Osteoblast (primary cell): ENCODE measurements around the gene HOXD4. TPM values are rescaled to one million over a fixed set of nuclear protein-coding genes. Genes with fewer than 3 reads are reported as not detected.
A peak's percentile ranks its signal among the peaks of the same experiment; 100 is the strongest.

Experiments
- DNase-seq: peaks from one replicate; pipeline ENCODE4 v3.0.0; 2011; ENCODE audit warnings: low spot score, mixed read lengths; ENCODE audit not compliant: insufficient read length; ENCODE audit errors: missing footprints
- H2AFZ ChIP-seq: 2 replicates; pipeline ENCODE4 v1.6.0; 2011; ENCODE audit warnings: mild to moderate bottlenecking, low read length
- H3K27ac ChIP-seq: 2 replicates; pipeline ENCODE4 v1.5.1; 2011; ENCODE audit warnings: mild to moderate bottlenecking, low read depth, low read length, moderate library complexity
- H3K27me3 ChIP-seq: 2 replicates; pipeline ENCODE4 v1.6.0; 2012; ENCODE audit warnings: mild to moderate bottlenecking, control low read depth, inconsistent platforms, low read length, moderate library complexity; ENCODE audit not compliant: insufficient read depth
- H3K36me3 ChIP-seq: 2 replicates; pipeline ENCODE4 v1.5.1; 2011; ENCODE audit warnings: mild to moderate bottlenecking, low read length, control low read depth, moderate library complexity; ENCODE audit not compliant: insufficient read depth
- H3K4me1 ChIP-seq: 2 replicates; pipeline ENCODE4 v1.5.1; 2011; ENCODE audit warnings: mild to moderate bottlenecking, low read length, control low read depth, moderate library complexity; ENCODE audit not compliant: insufficient read depth
- H3K4me2 ChIP-seq: 2 replicates; pipeline ENCODE4 v1.6.0; 2011; ENCODE audit warnings: mild to moderate bottlenecking, low read length; ENCODE audit not compliant: insufficient read depth
- H3K4me3 ChIP-seq: fragments of 200-600 bp; sonication (generic); 3 replicates; pipeline ENCODE4 v1.5.1; 2012; ENCODE audit warnings: mild to moderate bottlenecking, low read length, inconsistent platforms; ENCODE audit not compliant: insufficient read depth
- H3K79me2 ChIP-seq: 2 replicates; pipeline ENCODE4 v1.6.0; 2012; ENCODE audit warnings: mild to moderate bottlenecking, low read length, control low read depth, inconsistent platforms; ENCODE audit not compliant: insufficient read depth
- H3K9me3 ChIP-seq: 2 replicates; pipeline ENCODE4 v1.5.1; 2011; ENCODE audit warnings: low read depth, low read length, control low read depth
- H4K20me1 ChIP-seq: 2 replicates; pipeline ENCODE4 v1.6.0; 2012; ENCODE audit warnings: mild to moderate bottlenecking, low read length, control low read depth; ENCODE audit not compliant: insufficient read depth
- total RNA-seq: library from RNA; depleted of rRNA; stranded (reverse); fragments of >200 nt; gene quantifications from 2 replicates; pipeline ENCODE4 v1.2.3, GENCODE V29; 2012
- TF ChIP-seq, protein P1 (sequence below): IDR thresholded peaks from 2 replicates; pipeline ENCODE4 v1.5.1; 2011; ENCODE audit warnings: mild to moderate bottlenecking, low read depth, low read length, moderate library complexity; ENCODE audit errors: extremely low read depth

Gene HOXD4
- total RNA-seq, 1 donor, result 0.36 TPM

DNA sequence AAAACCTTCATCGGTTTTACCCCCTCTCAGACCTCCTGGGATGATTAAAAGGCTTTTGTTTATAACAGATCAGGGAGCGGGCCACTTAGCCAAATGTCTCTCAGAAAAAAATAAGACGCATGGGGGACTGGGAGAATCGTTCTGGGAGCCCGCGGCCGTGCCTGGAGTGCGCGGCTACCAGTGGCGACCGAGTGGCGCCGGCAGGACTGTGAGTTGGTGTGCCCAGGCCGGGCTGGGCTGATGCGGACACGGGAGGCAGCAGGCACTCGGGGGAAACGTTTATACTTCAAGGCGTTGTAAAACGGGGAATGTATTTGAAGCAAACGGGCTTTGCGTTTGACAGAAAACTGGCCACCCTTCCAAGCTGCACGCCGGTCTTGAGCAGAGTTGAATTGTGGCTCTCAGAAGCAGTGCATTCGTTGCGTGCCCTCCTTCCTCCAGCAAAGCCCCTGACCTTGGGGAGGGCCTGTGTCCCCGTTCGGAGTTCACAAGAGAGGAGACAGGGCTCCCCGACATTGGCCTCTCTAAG lies 39.4 kb upstream of the HOXD4 start:
- peak; percentile 71 for DNase-seq
- Histone ChIP-seq H3K27me3 (peaks cover 91% of the 10 kb centered on the region), H3K9me3 (no peaks in the 10 kb centered on the region), H3K4me2 (no peak overlapping the region), H3K79me2 (no peaks in the 10 kb centered on the region), H2AFZ (no peak overlapping the region), H3K27ac (no peak overlapping the region), H3K36me3 (no peaks in the 10 kb centered on the region), H4K20me1 (no peaks in the 10 kb centered on the region), H3K4me3 (no peak overlapping the region), H3K4me1 (no peaks in the 10 kb centered on the region)
- TF ChIP-seq, protein P1, sequence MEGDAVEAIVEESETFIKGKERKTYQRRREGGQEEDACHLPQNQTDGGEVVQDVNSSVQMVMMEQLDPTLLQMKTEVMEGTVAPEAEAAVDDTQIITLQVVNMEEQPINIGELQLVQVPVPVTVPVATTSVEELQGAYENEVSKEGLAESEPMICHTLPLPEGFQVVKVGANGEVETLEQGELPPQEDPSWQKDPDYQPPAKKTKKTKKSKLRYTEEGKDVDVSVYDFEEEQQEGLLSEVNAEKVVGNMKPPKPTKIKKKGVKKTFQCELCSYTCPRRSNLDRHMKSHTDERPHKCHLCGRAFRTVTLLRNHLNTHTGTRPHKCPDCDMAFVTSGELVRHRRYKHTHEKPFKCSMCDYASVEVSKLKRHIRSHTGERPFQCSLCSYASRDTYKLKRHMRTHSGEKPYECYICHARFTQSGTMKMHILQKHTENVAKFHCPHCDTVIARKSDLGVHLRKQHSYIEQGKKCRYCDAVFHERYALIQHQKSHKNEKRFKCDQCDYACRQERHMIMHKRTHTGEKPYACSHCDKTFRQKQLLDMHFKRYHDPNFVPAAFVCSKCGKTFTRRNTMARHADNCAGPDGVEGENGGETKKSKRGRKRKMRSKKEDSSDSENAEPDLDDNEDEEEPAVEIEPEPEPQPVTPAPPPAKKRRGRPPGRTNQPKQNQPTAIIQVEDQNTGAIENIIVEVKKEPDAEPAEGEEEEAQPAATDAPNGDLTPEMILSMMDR, result no peak

DNA sequence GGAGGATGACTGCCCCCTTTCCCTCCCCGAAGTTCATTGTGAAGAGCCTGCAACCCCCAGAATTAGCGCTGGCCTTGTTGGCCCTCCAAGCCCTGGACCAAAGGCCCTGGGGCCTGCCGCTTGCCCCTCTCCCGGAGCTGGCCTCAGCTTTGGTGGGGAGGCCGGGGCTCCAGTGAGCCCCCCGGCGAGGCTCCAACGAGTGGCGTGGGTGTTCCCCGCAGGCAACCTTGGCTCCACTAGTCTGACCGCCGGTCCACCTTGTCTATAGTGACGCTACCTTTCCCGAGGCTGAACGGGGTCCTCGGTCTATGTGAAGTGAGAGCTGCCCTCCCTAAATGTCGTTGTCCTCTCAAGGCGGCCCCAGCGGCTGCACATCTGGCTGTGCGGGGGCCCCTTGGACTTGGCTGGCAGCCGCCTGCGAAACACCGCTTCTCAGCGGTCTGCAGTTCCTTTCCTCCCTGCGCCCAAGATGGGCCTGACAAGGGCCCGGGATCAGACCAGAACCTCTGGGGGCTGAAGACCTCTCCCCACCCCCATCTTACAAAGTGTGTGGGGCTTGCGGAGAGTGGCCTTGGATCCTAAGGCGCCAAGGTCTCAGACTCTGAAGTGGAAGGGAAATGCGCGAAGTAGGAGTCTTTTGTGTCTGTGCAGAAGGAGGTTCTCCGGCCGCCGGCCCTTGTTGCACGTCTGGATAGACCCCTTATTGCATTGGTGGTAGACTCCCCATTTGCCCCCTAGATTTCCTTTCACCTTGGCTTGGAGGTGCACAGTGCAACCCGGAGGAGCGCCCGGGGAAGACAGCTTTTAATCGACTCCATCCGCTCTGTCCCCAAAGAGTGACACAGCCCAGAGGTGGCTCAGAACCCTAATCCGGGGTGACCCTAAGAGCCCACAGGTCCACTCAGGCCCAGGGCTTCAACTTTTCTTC lies 38.7 kb upstream of the HOXD4 start:
- DNase-seq, result peak; percentile 64

DNA sequence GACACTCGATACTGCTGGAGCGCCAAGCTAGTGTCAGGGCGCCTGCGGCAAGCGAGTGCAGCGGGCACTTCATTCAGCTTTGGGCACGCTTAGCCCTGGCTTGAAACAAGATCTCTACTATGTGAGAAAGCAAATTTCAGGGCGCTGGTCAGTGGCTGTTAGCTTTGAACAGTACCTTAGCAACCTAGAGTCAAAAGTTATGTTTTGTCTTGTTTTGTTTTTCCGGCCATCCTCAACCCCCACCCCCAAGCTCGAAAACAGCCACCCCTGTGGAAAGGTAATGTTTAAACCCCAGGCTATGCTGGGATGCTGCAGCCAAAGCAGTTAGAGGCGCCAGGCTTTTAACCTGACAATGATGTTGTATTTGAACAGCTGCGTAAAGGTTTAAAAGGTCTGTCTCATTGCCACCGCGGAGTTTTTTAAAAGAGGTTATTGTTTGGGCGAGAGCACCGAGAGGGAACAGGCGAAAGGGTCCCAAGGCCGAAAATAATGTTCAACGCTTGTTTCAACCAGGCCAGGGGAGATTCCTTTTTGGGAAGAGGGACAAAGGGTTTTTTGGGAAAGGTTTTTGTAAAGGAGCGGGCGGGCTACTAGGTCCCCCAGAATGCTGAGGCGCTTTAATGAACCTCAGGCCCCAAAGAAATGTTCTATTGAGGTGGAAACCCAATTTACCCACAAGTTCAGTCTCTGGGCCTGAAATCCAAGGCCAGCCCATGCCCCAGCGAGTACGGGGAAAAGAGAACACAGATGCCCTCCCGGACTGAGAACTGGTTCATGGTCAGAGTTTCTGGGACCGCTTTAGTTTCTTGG lies 37.0 kb upstream of the HOXD4 start:
- Histone ChIP-seq H2AFZ (no peak overlapping the region), H3K9me3 (no peaks in the 10 kb centered on the region), H3K36me3 (no peaks in the 10 kb centered on the region), H4K20me1 (no peaks in the 10 kb centered on the region), H3K4me2 (no peak overlapping the region), H3K4me1 (no peaks in the 10 kb centered on the region), H3K27ac (no peak overlapping the region), H3K79me2 (no peaks in the 10 kb centered on the region), H3K27me3 (peaks cover 98% of the 10 kb centered on the region), H3K4me3 (no peak overlapping the region)
- TF ChIP-seq, protein P1, result no peak
- peak; percentile 59 for DNase-seq

More for the DNA sequence above, 38.7 kb upstream of the HOXD4 start:
- Histone ChIP-seq H4K20me1 (no peaks in the 10 kb centered on the region), H3K9me3 (no peaks in the 10 kb centered on the region), H3K4me3 (no peak overlapping the region), H3K36me3 (no peaks in the 10 kb centered on the region), H2AFZ (no peak overlapping the region), H3K79me2 (no peaks in the 10 kb centered on the region), H3K4me2 (no peak overlapping the region), H3K27ac (no peak overlapping the region), H3K27me3 (peaks cover 94% of the 10 kb centered on the region), H3K4me1 (no peaks in the 10 kb centered on the region)
- TF ChIP-seq, protein P1, result no peak
